ENCODE data around the gene NUMB.

Gene NUMB

DNA sequence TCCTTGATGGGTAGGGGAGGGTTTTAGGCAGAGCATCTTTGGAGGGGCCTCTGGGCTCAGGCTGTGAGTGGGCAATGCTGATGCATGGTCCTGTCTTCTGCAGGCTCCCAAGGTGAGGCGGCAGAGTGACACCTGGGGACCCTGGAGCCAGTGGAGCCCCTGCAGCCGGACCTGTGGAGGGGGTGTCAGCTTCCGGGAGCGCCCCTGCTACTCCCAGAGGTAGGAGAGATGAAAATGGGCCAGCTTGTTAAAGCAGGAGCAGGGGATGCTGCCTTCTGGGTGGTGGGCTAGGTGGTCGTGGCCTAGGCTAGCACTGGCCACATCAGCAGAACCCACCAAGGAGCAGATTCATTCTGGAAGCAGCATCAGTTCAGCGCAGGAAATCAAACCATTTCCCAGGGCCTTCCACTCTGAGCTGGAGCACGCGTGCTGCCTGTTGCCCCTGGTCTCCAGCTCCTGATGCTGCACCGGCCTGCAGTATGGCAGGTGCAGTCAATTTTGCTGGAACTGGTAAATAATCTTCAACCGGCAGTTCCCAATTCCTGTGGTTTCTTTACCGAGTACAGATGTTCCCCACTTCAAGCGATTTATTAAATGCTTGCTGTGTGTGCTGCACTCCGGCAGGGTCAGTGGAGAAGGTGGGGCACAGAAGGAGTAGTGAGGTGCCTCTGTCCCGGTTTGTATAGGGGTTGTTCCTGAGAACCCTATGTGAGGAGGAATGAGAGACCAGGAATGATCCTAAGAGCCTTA, 213.6 kb downstream of the NUMB start:
- no peak for TF ChIP-seq ZFX (IDR thresholded peaks at IDR 0.05; ENCODE audit: borderline replicate concordance)
- TF ChIP-seq, protein P1, sequence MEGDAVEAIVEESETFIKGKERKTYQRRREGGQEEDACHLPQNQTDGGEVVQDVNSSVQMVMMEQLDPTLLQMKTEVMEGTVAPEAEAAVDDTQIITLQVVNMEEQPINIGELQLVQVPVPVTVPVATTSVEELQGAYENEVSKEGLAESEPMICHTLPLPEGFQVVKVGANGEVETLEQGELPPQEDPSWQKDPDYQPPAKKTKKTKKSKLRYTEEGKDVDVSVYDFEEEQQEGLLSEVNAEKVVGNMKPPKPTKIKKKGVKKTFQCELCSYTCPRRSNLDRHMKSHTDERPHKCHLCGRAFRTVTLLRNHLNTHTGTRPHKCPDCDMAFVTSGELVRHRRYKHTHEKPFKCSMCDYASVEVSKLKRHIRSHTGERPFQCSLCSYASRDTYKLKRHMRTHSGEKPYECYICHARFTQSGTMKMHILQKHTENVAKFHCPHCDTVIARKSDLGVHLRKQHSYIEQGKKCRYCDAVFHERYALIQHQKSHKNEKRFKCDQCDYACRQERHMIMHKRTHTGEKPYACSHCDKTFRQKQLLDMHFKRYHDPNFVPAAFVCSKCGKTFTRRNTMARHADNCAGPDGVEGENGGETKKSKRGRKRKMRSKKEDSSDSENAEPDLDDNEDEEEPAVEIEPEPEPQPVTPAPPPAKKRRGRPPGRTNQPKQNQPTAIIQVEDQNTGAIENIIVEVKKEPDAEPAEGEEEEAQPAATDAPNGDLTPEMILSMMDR (IDR thresholded peaks at IDR 0.05): no peak
- no peak overlapping the region for H3K27ac ChIP-seq

DNA sequence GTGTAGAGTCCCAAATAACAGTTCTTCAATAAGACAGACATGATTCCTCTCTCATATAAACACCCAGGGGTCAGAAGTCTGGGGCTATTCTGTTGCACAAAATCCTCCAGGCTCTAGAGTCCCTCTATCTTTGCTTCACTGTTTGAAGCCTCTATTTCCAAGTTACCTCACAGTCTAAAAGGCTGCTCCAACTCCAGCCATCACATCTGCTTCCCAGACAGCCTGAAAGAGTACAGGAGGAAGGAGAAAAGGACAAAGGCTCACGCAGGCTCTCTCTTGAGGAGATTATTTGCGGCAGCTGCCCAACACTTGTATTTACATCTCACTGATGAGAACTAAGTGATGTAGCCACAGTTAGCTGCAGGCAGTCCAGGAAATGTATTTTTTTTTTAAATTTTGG, 214.6 kb downstream of the NUMB start:
- no peak overlapping the region for H3K27ac ChIP-seq
- TF ChIP-seq, protein P1 (IDR thresholded peaks at IDR 0.05): no peak
- no peak for TF ChIP-seq ZFX (IDR thresholded peaks at IDR 0.05; ENCODE audit: borderline replicate concordance)

DNA sequence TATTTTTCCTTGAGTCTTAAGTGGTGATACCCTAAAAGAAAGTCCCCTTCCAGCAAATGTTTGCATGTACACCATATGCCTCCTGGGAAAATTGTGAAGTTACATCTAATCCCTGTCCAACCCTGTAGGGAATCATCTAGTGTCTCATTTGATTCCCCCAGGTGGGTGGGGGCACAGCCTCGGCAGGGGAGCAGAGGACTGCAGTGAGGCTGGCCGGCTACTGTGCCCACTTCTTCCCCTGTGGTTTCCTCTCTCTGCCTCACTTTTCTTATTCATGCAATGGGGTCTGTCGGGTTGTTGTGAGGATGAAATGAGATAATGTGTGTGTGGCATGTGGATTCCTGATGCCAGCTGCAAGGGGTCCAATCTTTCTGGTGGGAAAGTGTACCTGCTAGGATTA, 215.0 kb downstream of the NUMB start:
- no peak overlapping the region for H3K27ac ChIP-seq
- TF ChIP-seq ZFX (IDR thresholded peaks at IDR 0.05; ENCODE audit: borderline replicate concordance): no peak
- TF ChIP-seq, protein P1 (IDR thresholded peaks at IDR 0.05): no peak

DNA sequence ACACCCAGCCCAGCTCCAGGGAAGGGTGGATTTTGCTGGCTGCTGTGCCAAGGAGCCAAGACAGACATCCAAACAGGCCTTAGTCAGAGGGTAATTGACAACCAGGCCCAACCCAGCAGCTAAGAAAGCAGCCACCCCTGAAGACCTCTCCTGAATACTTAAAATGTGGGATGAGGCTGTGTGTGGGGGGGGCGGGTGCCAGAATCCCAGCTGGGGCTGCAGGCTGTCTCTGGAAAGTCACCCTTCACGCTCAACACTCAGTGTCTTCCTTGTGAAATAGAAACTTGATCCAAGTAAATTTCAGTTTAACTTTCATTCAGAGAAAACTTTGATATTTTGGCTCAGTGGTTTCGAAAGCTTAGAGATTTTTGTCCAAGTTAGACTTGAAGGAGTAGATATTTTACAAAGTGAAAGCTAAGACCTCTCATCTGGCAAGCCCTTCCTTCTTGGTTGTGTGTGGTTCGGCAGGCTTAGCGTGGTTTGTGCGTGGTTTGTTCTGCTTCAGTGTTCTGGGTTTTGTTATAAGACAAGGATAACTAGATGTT, 215.9 kb downstream of the NUMB start:
- no peak overlapping the region for H3K27ac ChIP-seq
- TF ChIP-seq ZFX (IDR thresholded peaks at IDR 0.05; ENCODE audit: borderline replicate concordance): no peak
- TF ChIP-seq, protein P1 (IDR thresholded peaks at IDR 0.05): no peak

DNA sequence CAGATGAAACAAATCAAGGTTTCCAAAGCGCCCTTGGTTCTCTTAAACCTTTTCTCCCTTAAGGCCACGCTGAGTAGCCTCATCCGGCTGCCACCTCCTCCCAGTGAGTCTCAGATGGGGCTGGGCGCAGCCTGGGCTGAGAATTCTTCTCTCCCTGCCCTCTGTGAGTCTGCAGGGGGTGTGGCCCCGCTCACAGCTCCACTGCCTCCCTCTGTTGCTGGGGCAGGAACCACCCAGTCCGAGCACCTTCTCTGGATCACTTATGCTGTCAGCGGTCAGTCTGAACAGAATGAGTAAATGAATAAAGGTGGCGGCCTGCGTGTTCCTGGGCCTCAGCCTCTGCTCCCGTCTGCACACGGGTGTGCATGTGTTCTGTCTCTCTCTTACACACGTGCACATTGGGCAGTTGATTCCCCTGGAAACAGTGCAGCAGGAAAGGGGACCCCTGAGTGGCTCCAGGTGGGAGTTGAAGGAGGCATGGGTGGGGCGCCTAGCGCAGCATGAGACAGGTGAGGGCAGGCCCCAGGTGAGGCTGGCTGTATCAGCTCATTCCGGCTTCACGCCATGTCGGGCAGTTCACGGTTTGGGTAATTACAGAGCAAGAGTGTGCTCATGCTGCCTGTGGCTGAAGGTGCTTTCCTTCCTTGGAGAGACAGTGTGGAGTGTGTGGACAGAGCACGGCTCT, 216.7 kb downstream of the NUMB start:
- no peak overlapping the region for H3K27ac ChIP-seq

DNA sequence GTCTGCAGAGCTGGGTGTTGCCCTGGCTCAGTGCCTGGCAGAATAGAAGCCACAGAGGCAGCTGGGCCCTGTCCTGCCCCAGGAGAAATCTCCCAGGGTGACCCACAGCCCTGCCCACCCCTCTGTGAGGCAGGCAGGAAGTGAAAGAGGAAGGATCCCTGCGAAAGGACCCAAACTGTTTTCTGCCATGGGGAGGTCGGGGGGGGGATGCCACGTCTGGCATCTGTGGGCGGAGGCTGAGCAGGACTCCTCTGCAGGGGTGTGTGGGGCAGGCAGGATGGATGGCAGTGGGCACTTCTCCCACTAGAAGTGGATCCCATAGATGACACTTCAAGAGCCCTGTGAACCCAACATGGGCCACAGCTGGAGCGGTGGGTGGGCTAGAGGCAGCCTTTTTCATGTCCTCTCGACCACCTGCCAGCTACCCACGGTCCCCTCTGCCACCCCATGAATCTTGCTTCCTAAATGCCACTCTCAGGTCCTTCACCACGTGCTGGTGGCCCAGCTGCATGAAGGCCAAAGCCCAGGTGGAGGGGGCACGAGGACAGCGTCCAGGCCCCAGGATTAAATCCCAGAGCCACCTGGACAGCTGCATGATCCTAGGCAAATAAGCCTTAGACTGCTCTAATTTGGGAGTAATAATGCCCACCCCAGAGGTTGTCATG, 217.4 kb downstream of the NUMB start:
- no peak for TF ChIP-seq ZFX (IDR thresholded peaks at IDR 0.05; ENCODE audit: borderline replicate concordance)
- TF ChIP-seq, protein P1 (IDR thresholded peaks at IDR 0.05): no peak
- H3K27ac ChIP-seq: no peak overlapping the region

More for the DNA sequence above, 216.7 kb downstream of the NUMB start:
- no peak for TF ChIP-seq ZFX (IDR thresholded peaks at IDR 0.05; ENCODE audit: borderline replicate concordance)
- TF ChIP-seq, protein P1 (IDR thresholded peaks at IDR 0.05): no peak
